Suppressor macrophage (primary cell): ENCODE measurements around the gene IPO11.
A peak's percentile ranks its signal among the peaks of the same experiment; 100 is the strongest.
"Not testable (repeated sequence)": the region's sequence is repeated elsewhere in the genome, so short reads cannot be mapped to it uniquely, and the experiment has no call there.

Experiments used
- DNase-seq, 4 experiments: peaks; one replicate each; pipeline ENCODE4 v3.0.0-alpha.2; 2020 to 2022

The IPO11 gene

GRCh38 chr5:62520812-62521211, 108.2 kb downstream of the IPO11 start:
- not testable (repeated sequence) for DNase-seq

GRCh38 chr5:62521319-62521718, 108.8 kb downstream of the IPO11 start:
- peak; percentile 35 to 73 (median 53) for DNase-seq

DNA sequence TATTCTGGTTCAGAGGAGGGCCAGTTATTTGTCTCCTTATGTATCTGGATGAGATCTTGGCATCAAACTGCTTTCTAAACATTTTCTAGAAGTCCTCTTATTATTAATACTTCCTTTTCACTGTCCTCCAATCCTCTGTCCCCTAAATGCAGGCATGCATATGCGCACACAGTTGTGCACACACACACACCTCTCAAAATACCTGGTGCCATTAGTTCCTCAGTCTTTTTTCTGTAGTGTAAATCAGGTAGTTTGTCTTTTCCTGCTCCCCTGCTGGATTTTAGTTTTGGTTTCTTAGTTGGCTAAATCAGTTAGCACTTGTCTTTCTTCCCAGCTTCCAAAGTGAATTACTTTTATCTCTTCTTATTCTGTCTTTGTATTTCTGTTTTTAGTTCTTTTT, 110.2 kb downstream of the IPO11 start:
- no peak for DNase-seq

GRCh38 chr5:62533597-62533996, 121.0 kb downstream of the IPO11 start:
- no peak for DNase-seq

DNA sequence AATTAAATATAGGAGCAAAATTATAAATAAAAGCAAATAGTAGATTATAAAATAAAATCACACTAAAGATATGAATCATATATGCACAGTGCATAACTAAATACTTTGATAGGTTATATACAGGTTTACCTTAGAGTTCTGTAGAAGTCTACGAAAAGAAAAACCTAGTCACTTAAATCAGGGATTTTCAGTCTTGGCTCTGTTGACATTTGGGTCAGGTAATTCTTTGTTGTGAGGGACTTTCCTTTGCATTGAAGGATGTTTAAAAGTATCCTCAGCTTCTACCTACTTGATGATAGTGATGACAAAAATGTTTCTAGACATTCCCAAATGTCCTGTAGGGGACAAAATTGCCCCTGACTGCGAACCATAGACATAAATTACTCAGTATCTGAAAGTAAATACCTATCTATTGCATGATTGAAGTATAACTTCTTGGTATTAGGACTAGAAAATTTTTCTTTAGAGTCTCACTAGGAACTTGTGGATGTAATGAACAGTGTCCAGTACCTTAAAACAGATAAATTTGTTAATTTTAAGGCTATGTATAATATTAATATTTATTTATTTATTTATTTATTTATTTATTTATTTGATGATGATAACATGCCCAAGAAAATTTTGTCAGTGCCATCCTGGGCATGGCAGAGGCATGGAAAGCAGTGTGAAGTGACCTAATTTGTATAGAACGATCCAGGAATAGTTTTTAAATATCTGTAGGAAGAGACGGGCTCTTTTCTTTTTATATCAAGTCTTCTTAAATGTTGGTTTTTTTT, 122.1 kb downstream of the IPO11 start:
- DNase-seq, result no peak

DNA sequence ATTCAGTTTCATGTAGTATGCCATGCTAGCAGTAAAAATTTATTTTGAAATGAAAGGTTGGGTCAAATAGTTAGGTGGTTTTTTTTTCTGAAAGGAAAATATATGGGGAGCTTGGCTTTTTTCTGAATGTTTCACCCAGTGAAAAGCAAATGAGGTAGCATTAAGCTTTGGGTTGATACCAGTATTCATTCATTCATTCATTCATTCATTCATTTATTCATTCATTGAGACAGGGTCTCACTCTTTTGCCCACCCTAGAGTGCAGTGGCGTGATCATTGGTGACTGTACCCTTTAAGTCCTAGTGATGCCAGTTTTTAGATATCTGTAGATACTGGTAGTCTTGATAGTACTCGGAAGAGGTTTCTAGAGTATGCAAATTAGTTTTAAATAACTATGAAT, 123.7 kb downstream of the IPO11 start:
- no peak for DNase-seq

DNA sequence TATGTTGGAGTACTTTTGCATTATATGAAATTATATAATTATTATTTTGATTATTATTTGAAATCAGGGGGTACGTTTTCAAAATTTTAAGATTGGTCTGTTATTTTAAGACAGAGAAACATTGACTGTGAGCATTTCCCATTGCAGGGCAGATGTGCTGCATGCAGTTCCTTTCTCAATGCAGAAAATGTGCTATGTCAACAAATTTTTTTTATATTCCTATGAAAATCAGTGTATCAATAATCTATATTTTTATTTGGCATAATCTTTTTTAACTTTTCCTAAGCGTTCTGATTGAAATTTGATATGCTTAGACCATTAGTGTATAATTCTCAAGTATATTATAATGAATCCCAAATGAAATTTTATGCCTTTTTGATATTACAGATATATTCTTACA, 124.2 kb downstream of the IPO11 start:
- DNase-seq, result no peak

- peak in 2 of 4 experiments; percentile 18 to 24 for DNase-seq
Measured at GRCh38 chr5:62538017-62538942, 125.7 kb downstream of the IPO11 start.

- DNase-seq, result no peak
Measured at GRCh38 chr5:62542720-62543119, 130.2 kb downstream of the IPO11 start.

DNA sequence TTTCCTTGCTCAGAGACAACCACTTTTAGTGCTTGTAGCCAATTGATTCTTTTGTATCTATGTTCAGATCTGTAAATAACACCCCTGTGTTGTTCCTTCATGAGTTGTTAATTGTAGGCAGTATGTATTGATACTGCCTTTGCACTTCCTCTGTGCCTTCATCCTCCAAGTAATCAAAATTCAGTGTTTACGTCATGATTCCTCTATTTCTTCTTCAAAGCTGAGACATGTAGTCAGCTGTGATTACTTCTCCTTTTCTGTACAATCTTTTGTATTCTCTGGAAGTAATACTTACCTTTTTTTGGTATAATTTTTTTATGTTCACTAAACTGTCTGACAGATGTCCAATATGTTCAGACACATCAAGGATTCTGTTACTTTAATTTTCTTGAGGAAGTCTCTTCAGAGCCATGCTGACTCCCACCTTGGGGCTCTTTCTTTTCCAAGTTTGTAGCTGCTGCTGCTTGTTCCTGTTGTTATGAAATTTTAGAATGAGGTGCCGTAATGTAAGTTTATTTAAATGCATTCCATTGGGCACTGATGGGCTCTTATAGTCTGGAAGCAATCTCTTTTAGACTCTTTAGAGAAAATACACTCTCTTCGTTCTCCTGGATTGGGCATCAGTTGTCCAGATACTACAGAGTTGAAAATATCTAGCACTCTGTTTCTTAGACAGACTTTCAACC, 135.5 kb downstream of the IPO11 start:
- DNase-seq, result peak; percentile 42 to 77 (median 66)

DNA sequence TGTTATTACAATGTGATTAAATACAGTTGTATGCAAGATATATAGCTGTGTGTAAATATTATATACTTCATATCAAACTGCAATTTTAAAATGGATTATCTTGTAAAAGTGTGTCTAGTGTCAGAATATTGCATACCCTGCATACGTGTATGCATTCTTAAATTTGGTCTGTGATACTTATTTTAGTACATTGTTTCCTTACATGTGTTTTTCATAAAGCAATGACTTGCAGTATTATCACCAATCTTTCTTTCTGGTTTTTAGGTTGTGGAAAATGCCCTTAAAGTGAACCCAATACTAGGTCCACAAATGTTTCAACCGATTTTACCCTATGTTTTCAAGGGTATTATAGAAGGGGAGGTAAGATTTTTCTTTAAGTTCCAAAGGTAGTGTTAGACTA, 137.5 kb downstream of the IPO11 start:
- DNase-seq, result no peak

DNA sequence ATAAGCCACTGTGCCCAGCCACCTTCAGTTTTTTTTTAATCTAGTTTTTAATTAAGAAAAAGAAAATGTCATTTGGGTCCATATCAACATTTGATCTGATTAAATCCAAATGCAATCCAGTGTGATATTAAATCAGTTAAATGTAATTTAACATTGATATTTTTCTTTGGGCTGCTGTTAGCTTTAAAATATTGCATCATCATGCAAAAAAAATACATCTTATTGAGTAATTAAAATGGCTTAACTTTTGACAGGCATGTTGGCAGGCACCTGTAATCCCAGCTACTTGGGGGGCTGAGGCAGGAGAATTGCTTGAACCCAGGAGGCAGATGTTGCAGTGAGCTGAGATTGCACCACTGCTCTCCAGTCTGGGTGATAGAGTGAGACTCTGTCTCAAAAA, 143.4 kb downstream of the IPO11 start:
- no peak for DNase-seq

DNA sequence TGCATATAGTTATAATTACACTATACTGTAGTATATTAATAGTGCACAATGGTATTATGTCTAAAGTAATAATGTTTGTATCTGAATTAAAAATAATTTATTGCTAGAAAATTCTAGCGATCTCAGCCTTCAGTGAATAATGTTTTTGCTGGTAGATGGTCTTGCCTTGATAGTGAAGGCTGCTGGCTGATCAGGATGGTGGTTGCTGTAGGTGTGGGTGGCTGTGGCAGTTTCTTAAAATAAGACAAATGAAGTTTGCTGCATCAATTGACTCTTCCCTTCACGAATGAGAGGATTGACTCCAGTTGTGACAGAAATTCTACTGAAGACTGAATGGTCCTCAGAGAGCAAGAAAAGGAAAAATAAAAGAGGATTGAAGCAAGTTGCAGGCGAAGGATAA, 146.4 kb downstream of the IPO11 start:
- no peak for DNase-seq

DNA sequence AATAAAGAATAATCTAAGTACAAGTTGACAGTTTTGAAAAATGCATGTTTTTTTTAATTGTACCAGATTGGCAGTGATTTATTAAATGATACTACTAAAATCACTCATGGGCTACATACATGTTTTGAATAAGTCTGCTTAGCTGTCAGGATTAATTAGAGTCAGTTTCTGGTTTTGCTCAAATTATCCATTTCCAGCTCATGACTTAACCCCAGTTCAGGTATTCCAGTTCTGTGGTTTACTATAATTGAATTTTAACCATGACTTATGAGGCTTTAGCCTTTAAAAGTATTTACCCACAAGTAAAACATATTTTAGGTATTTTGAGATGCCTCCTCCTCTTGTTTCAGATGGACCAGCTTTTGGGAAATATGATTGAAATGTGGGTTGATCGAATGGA, 148.2 kb downstream of the IPO11 start:
- no peak for DNase-seq

- DNase-seq, result no peak
Measured at GRCh38 chr5:62561896-62562295, 149.3 kb downstream of the IPO11 start.

DNA sequence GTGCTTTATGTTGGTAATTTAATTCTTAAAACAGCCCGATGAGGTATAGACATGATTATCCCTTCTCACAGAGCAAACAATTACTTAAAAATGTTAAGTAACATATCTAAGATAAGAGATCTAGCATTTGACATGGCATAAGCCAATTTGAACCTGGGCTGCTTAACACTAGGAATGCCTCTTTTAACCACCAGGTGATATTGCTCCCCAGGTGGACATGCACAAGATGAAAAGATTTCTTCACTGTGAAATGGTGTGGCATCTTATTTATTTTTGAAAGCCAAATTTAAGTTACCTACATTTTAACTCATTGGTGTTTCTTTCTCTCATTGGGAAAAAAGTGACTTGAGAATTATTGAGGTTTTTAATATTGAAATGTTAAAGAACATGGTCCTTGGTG, 150.3 kb downstream of the IPO11 start:
- DNase-seq, result no peak

DNA sequence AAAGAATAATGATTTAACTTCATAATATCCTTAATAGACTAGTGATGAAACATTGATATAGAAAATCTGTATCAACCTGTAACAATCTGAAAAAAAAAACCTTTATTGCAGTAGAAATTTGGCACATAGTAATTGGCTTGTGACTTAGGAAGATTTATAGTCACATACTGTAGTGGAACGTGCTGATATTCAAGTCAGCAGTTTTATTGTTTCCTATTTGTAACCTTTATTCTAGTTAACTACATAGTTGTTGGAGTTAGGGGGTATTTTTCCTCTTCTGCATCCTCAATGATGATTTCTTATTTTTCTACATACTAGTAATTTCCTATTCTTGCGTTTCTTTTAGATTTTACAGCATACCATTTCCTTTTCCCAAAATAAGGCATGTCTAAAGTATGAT, 151.5 kb downstream of the IPO11 start:
- no peak for DNase-seq

GRCh38 chr5:62565740-62566139, 153.2 kb downstream of the IPO11 start:
- DNase-seq, result not testable (repeated sequence)

DNA sequence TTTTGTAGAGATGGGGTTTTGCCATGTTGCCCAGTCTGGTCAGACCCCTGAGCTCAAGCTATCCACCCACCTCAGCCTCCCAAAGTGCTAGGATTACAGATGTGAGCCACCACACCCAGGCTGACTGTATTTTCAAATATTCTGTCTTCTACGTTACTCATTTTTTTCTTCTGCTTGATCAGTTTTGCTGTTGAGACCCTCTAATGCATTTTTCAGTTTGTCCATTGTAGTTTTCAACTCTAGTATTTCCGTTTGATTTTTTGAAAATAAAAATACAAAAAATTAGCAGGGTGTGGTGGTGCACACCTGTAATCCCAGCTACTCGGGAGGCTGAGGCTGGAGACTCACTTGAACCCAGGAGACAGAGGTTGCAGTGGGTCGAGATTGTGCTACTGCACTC, 155.6 kb downstream of the IPO11 start:
- no peak for DNase-seq

DNA sequence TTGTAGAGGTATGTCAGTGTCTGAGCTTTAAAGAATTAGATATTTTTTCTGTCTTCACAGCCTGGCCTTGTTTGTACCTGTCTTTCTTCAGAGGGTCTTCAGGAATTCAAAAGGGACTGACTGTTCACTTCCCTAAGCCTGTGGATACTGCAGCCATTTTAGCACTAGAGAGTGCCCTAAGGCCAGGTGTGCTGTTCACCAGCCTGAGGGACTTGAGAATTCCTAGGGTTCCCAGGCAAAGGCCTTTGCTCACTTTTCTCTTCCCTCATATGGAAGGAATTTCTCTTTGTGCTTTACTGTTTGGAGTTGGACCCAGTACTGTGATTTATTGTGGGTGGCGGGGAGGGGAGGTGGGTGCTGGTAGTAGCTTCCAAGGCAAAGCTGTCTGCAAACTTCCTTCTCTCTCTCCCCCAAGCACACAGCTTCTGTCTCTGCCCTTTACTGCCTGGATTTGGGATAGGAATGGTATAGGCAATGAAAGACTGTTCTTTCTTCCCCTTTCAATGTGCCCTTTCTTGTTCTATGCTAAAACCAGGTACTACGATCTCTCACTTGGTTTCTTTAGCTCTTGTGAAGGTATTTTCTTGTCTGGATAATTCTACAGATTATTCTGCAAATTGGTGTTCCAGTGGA, 156.4 kb downstream of the IPO11 start:
- DNase-seq, result no peak

- no peak for DNase-seq
Measured at GRCh38 chr5:62569470-62569869, 156.9 kb downstream of the IPO11 start.

- peak in 1 of 4 experiments; percentile 20 for DNase-seq
Measured at GRCh38 chr5:62572918-62573514, 160.5 kb downstream of the IPO11 start.
